CD4-positive, alpha-beta T cell treated with Interleukin-6 at 100 ng/mL for 8 hours (primary cell): ENCODE results near the gene C1QTNF12.
"Not testable (repeated sequence)": the region's sequence is repeated elsewhere in the genome, so short reads cannot be mapped to it uniquely, and the experiment has no call there.

Experiments
- DNase-seq: peaks from one replicate; pipeline ENCODE4 v3.0.0-alpha.2; 2020; ENCODE audit warnings: mixed read lengths, low spot score

Gene C1QTNF12

GRCh38 chr1:1259540-1259939, 13.0 kb upstream of the C1QTNF12 start:
- DNase-seq = no peak

DNA sequence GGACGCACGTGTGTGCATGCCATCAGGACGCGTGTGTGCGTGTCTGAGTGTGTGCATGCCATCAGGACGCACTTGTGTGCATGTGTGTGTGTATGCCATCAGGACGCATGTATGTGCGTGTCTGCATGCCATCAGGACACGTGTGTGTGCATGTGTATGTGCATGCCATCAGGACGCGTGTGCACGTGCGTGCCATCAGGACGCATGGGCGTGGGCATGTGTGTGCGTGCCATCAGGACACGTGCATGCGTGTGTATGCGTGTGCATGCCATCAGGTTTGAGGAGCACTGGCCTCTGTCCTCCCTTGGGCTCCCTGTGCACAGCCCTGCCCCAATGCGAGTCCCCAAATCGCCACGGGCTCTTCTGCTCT, 12.6 kb upstream of the C1QTNF12 start:
- DNase-seq = no peak

GRCh38 chr1:1256956-1257871, 10.7 kb upstream of the C1QTNF12 start:
- no peak for DNase-seq

DNA sequence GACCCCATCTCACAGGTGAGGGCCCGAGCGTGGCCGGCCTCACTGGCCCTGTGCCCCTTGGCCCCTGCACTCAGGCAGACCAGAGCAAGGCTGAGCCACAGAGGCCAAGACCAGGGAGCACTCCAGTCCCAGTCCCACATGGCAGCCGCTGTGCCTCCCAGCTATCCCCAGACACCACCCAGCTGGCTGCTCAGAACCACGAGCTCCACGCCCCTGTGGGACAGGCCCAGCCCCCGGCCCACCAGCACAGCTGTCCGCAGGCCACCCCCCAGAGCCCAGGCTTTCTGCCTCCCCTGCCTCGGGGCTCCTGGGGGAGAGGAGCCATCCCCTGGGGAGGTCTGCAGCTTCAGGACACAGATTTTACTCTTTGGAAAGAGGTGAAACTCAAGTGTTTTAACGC, 9.1 kb upstream of the C1QTNF12 start:
- DNase-seq = no peak

GRCh38 chr1:1255078-1255477, 8.6 kb upstream of the C1QTNF12 start:
- no peak for DNase-seq

DNA sequence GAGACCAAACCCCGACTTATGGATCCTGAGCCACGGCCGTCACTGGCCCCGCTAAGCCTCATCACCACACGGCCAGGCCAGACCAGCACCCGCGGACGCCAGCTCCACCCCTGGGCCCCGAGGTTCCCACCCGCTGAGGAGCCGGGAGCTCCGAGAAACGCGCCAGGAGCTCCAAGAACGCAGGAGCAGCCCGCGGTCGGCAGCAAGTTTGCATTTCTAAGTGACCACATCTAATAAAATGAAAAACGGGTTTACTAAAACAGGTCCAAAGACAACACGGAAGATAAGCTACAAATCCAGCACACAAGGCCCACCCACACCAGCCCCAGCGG, 8.1 kb upstream of the C1QTNF12 start:
- no peak for DNase-seq

DNA sequence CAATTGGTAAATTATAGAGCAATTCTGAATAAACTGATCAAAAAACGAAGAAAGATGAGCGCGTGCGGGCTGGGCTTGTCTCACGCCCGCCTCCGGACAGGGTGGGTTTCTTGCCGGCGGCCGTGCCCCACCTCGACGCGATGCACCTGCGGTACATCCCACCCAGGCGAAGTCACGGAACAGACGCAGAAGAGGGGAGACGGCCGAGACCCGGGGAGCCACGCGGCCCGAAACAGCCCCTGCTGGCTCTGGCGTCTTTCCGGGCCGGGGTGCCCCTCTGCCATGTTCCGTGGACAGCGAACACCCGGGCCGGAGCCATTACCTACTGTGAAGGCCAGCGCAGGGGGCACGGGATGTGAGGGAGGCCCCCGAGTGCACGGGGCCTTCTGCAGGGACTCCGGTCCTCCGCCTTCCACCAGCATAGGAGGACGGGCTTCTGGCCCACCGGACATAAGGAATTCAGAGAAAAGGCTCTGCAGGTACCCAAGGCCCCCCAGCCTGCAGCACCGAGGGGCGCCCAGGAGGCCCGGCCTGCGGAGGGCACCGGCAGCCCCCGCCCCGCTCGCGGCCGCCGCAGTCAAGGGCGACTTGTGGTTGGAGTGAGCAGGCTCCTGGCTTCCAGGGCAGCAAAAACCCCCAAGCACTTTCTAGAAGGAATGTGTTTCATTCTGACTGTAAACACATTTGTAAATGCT, 7.6 kb upstream of the C1QTNF12 start:
- no peak for DNase-seq

DNA sequence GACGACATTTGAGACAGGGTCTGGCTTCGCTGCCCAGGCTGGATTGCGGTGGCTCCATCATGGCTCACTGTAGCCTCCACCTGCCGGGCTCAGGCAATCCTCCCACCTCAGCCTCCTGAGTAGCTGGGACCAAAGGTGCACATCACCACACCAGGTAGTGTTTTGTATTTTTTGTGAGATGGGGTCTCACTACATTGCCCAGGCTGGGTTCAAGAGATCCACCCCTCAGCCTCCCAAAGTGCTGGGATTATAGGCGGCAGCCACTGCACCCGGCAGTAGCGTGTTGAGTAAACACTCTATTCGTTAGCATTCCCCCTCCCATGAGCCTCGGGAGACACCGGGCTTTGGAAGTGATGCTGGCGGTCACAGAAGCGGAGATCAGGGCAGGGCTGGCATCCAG, 6.8 kb upstream of the C1QTNF12 start:
- no peak for DNase-seq

- peak; percentile 82 for DNase-seq
Observed at GRCh38 chr1:1250786-1251284, 4.3 kb upstream of the C1QTNF12 start.

DNA sequence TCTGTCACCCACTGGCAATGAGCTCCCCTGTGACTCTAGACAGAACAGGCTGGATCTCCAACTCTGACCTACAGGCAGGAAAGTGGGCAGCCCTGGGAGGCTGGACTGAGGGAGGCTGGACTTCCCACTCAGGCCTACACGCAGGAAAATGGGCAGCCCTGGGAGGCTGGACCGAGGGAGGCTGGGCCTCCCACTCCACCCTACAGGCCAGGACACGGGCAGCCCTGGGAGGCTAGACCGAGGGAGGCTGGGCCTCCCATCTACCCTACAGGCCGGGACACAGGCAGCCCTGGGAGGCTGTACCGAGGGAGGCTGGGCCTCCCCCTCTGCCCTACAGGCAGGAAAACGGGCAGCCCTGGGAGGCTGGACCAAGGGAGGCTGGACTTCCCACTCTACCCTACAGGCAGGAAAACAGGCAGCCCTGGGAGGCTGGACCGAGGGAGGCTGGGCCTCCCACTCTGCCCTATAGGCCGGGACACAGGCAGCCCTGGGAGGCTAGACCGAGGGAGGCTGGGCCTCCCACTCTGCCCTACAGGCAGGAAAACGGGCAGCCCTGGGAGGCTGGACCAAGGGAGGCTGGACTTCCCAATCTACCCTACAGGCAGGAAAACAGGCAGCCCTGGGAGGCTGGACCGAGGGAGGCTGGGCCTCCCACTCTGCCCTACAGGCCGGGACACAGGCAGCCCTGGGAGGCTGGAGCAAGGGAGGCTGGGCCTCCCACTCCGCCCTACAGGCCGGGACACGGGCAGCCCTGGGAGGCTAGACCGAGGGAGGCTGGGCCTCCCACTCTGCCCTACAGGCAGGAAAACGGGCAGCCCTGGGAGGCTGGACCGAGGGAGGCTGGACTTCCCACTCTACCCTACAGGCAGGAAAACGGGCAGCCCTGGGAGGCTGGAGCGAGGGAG, 1.7 kb upstream of the C1QTNF12 start:
- DNase-seq = not testable (repeated sequence)

DNA sequence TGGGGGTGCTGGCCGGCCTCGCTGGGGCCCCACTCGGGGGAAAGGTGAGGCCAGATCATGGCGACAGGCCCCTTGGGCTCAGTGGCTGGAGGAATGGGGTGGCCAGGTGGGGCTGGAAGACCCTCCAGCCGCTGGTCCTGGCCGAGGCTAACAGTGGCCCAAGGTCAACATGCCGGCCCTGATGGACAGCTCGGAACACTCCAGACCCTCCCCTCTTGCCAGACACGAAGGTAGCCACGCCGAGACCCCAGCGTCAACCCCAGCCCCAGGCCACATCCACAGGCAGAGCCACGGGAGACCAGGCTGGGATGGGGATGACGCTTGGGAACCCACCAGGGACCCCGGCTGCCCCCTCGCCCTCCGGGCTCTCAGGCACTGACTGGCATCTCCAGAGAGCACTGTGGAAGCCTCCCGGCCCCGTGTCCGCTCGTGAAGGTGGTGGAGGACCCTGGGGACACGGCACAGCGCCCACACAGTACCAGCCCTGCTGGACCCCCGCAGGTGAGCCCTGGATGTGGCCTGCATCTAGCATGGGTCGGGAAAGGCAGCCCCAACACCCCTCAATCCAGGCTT, 905 bp upstream of the C1QTNF12 start:
- DNase-seq = no peak

DNA sequence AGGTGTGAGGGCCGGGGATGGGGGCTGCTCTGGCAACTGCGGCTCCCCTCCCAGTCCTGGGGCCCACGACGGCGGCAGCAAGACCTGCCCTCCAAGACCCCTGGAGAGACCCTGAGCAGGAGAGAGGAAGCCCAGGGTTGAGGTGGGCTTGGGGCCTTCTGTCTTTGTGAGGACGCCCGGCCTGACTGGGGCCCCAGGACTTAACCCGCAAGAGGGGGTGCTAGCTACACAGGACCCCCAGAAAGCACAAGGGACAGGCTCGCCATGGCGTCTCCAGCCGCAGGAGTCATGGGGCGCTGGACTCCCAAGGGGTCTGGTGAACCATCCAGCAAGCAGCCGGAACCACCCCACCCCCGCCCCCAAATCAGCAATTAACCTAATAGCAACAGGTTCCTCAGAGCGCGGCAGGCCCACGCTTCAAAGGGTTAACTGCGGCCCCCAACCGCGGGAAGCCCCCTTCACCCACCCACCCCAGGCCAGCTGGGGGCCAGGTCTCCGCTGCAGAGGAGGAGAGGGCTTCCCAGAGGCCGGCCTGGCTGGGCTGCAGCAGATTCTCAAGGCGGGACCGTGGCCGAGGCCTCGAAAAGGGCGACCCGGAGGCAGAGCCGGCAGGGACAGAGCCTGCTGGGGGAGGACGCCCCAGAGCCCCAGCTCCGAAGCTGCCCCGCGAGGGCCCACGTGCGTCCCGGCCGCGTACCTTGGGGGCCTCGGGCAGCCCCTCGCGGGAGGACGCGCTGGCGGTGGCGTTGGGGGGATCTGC, 525 bp downstream of the C1QTNF12 start:
- no peak for DNase-seq

DNA sequence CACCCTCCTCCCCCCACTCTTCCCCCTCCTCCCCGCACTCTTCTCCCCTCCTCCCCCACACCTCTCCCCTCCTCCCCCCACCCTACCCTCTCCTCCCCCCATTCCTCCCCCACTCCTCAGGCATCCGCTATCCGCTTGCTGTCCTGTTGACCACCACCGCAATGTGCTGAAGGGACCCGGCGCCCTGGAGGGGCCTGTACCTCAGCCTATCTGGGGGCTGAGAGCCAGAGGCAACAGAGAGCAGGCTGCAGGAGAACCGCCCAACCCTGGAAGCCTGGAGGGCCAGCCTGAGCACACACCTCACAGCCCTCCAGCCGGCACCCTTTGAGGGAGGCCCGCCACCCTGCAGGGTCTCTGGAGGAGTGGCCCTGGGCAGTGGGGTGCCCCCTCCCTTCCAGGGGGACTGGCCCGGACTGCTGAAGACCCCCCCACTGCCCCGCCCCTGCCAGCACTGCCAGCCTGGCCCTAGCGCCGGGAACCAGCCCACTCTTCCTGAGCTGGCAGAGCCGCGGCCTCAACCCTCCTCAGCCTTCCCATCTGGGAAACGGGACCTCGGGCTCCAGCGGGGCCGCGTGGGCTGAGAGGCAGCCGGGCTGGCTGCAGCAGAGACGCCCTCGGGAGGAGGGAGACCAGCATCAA, 1.2 kb downstream of the C1QTNF12 start:
- no peak for DNase-seq

DNA sequence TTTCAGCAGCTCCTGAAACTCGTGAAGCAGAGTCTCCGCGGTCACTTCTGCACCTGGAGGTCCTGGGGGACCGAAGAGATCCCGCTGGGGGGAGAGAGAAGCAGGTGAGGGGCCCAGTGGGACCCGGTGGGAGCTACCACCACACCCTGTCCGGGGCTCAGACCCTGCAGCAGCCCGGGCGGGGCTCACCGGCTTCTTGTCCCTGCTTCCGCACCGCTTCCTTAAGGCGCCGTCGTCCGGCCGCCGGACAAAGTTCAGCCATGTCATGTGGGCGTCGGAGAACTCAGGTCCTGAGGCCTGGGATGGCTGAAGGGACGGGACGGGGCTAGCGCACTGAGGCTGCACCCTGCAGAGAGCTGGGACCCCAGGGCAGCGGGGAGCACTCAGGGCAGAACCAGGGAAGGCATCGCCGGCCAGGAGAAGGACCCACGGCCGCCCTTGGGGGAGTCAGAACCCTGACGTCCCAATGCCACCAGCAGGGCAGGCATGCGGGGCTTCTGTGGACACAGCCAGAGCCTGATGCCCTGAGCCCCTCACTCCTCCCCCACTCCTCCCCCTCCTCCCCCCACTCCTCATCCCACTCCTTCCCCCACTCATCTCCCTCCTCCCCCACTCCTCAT, 2.2 kb downstream of the C1QTNF12 start:
- DNase-seq = no peak

DNA sequence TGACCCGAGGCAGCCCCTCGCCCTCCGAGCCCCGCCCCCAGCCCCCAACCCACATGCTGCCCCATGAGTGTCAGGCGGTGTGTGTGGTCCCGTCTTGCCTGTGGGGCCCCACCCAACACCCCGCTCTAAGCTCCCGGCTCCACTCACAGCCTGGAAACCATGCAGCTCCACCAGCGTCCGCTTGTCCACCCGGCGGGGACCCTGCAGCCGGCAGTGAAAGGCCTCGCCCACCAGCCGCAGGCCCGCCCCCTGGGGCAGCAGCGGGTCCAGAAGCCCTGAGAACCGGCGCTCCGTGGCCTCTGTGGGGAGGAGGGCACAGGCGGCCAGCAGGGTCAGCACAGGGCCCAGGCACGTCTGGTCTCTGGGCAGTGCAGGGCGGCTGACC, 2.7 kb downstream of the C1QTNF12 start:
- no peak for DNase-seq

GRCh38 chr1:1243266-1243660, 3.3 kb downstream of the C1QTNF12 start:
- no peak for DNase-seq

- no peak for DNase-seq
Observed at GRCh38 chr1:1242461-1243265, 3.9 kb downstream of the C1QTNF12 start.

DNA sequence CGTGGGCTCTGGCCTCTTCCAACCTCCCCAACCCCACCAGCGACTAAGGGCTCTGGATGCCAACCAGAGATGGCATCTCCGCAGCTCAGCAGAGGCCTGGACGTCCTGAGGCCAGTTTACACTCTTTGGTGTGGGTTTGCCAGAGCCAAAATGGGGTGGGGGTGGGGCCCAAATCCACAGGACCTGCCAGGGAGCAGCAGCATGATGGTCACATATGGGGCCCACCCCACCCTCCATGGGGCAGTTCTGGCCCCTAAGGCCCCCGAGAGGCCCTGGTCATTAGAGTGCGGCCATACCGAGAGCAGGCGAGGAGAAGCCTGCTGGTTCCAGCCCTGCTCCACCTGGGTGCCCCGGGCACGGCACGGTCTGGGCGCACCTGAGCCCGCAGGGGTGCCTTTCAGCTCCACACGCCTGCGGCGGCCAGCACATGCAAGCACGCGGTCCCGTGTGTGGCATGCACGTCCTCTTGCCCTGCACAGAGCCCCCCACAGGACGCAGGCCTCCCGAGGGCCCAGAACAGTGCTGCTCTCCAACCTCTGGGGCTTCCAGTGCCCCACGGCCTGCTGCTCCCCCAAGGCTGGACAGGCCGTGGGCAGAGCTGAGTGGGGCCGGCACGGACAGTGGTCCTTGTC, 4.8 kb downstream of the C1QTNF12 start:
- no peak for DNase-seq
